ENCODE measurements around the gene TMPRSS12. TPM values are rescaled to one million over a fixed set of nuclear protein-coding genes. Genes with fewer than 3 reads are reported as not detected.
A peak's percentile ranks its signal among the peaks of the same experiment; 100 is the strongest.

Gene TMPRSS12
- total and polyA plus RNA-seq, 2 experiments from 2014 or later, result not detected

DNA sequence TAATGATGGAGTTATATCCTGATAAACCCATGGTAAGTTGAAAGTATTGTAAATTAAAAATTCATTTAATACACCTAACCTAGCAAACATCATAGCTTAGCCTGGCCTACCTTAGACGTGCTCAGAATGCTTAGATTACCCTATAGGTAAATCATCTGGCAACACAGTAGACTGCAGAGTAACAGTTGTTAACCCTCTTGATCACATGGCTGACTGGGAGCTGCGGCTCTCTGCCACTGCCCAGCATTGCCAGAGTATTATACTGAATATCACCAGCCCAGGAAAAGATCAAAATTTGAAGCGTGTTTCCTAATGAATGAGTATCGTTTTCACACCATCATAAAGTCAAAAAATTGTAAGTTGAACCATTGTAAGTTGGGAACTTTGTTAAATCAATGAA is 17.8 kb upstream of the TMPRSS12 start:
- H3K4me3 Mint-ChIP-seq, result no peak overlapping the region
- no peaks in the 10 kb centered on the region for H4K20me1 ChIP-seq (replicated peaks; ENCODE audit: insufficient read depth)
- no peaks in the 10 kb centered on the region for H3K9me3 Mint-ChIP-seq
- peaks cover 2% of the 10 kb centered on the region; the same call in 1 of the 3 replicates for H3K4me1 Mint-ChIP-seq
- H3K79me2 ChIP-seq (replicated peaks; ENCODE audit: insufficient read depth), result no peaks in the 10 kb centered on the region
- peak; percentile 59 for ATAC-seq
- no peak overlapping the region for H3K4me2 ChIP-seq
- H3K36me3 Mint-ChIP-seq (ENCODE audit: low read depth), result no peaks in the 10 kb centered on the region
- H3K27ac ChIP-seq (ENCODE audit: low read depth), result no peak overlapping the region
- H3K36me3 ChIP-seq (ENCODE audit: insufficient read depth), result no peaks in the 10 kb centered on the region
- TF ChIP-seq, protein P1, sequence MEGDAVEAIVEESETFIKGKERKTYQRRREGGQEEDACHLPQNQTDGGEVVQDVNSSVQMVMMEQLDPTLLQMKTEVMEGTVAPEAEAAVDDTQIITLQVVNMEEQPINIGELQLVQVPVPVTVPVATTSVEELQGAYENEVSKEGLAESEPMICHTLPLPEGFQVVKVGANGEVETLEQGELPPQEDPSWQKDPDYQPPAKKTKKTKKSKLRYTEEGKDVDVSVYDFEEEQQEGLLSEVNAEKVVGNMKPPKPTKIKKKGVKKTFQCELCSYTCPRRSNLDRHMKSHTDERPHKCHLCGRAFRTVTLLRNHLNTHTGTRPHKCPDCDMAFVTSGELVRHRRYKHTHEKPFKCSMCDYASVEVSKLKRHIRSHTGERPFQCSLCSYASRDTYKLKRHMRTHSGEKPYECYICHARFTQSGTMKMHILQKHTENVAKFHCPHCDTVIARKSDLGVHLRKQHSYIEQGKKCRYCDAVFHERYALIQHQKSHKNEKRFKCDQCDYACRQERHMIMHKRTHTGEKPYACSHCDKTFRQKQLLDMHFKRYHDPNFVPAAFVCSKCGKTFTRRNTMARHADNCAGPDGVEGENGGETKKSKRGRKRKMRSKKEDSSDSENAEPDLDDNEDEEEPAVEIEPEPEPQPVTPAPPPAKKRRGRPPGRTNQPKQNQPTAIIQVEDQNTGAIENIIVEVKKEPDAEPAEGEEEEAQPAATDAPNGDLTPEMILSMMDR (conservative IDR thresholded peaks at IDR 0.05; ENCODE audit: low read depth in 2 of 2), result no peak
- TF ChIP-seq JUNB (IDR thresholded peaks at IDR 0.05; ENCODE audit: unreplicated experiment) (no peak), CREB1 (CRISPR knock-in tag; IDR thresholded peaks at IDR 0.05; ENCODE audit: low read depth) (no peak), ZNF331 (CRISPR knock-in tag; IDR thresholded peaks at IDR 0.05; ENCODE audit: low read depth) (no peak)
- TF ChIP-seq, protein P2, sequence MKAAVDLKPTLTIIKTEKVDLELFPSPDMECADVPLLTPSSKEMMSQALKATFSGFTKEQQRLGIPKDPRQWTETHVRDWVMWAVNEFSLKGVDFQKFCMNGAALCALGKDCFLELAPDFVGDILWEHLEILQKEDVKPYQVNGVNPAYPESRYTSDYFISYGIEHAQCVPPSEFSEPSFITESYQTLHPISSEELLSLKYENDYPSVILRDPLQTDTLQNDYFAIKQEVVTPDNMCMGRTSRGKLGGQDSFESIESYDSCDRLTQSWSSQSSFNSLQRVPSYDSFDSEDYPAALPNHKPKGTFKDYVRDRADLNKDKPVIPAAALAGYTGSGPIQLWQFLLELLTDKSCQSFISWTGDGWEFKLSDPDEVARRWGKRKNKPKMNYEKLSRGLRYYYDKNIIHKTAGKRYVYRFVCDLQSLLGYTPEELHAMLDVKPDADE (IDR thresholded peaks at IDR 0.05), result no peak
- H3F3A ChIP-seq (replicated peaks; ENCODE audit: low read depth), result no peaks in the 10 kb centered on the region
- peak; percentile 12 for DNase-seq (ENCODE audit: low spot score)
- H3K27me3 Mint-ChIP-seq (ENCODE audit: insufficient read depth, low read depth, poor library complexity), result peaks cover 2% of the 10 kb centered on the region
- no peak overlapping the region for H2AFZ ChIP-seq
- no peaks in the 10 kb centered on the region for H3K4me1 ChIP-seq (ENCODE audit: insufficient read depth)
- H3K4me3 ChIP-seq, result no peak overlapping the region
- H3K9me2 ChIP-seq (ENCODE audit: insufficient read depth), result no peaks in the 10 kb centered on the region
- H3K27me3 ChIP-seq (ENCODE audit: insufficient read depth), result no peaks in the 10 kb centered on the region
- H3K27ac Mint-ChIP-seq, result peak overlapping the region; percentile 64

GRCh38 chr12:50825372-50825838 is 17.3 kb upstream of the TMPRSS12 start:
- H3K36me3 Mint-ChIP-seq (ENCODE audit: low read depth), result no peaks in the 10 kb centered on the region
- H3K4me1 ChIP-seq (ENCODE audit: insufficient read depth), result no peaks in the 10 kb centered on the region
- H2AFZ ChIP-seq, result no peak overlapping the region
- DNase-seq (ENCODE audit: low spot score) (peak; percentile 63), ATAC-seq (peak; percentile 47; the same call in 2 of the 3 replicates)
- H3K4me2 ChIP-seq, result no peak overlapping the region
- no peaks in the 10 kb centered on the region for H4K20me1 ChIP-seq (replicated peaks; ENCODE audit: insufficient read depth)
- peaks cover 2% of the 10 kb centered on the region; the same call in 1 of the 3 replicates for H3K4me1 Mint-ChIP-seq
- peak overlapping the region; percentile 64; the same call in 1 of the 2 replicates for H3K27ac Mint-ChIP-seq
- H3K79me2 ChIP-seq (replicated peaks; ENCODE audit: insufficient read depth), result no peaks in the 10 kb centered on the region
- no peaks in the 10 kb centered on the region for H3K9me3 Mint-ChIP-seq
- TF ChIP-seq, protein P2 (IDR thresholded peaks at IDR 0.05), result no peak
- TF ChIP-seq, protein P1 (conservative IDR thresholded peaks at IDR 0.05; ENCODE audit: low read depth in 2 of 2), result peak in 1 of 2 experiments; percentile 56; a peak in 3 of 4 replicates
- TF ChIP-seq EZH2 (IDR thresholded peaks at IDR 0.05; ENCODE audit: low read depth, unreplicated experiment) (no peak), REST (IDR thresholded peaks at IDR 0.05; ENCODE audit: unreplicated experiment) (no peak)
- no peak overlapping the region for H3K27ac ChIP-seq (ENCODE audit: low read depth)
- no peaks in the 10 kb centered on the region for H3K27me3 ChIP-seq (ENCODE audit: insufficient read depth)
- H3K9me2 ChIP-seq (ENCODE audit: insufficient read depth), result no peaks in the 10 kb centered on the region
- no peak overlapping the region for H3K4me3 Mint-ChIP-seq
- H3F3A ChIP-seq (replicated peaks; ENCODE audit: low read depth), result no peaks in the 10 kb centered on the region
- no peak overlapping the region for H3K4me3 ChIP-seq
- no peaks in the 10 kb centered on the region for H3K36me3 ChIP-seq (ENCODE audit: insufficient read depth)
- H3K27me3 Mint-ChIP-seq (ENCODE audit: insufficient read depth, low read depth, poor library complexity), result peaks cover 2% of the 10 kb centered on the region
